Measurements from ENCODE around the gene CREBZF.

The CREBZF gene

DNA sequence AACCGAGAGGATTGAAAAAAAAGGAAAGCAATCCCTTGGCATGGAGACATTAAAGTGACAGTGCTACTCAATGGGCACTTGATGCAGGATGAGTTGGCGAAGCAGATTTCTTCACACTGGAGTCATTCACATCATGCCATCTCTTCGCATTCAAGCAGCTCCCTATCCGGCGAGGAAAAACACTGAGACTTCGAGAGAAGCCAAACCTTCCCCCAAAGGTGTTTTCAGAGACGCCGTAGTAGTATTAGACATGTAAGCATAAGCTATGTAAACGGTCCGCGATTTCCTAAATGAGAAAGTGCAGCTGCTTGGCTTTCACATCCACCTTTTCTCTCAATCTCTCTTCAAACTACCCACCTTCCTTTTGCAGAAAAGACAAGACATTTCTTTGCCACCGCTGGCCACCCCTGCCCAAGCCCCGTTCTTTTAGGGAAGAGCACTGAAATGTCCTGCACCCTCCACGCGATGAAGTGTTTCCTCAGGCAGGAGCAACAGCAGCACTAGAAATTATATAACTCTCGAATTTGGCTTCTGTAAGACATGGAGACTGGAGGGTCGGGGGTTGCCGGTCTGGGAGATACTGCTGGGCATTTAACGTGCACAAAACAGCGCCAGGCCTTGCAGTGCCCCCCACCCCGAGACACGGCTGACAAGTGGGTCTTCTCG, 37.5 kb downstream of the CREBZF start, which contains the start of gene DLG2:
DLG2 (minus strand) TSS at position 13 of the 666 bp plus-strand sequence.
- no peaks in the 10 kb centered on the region for H3K27me3 ChIP-seq (ENCODE audit: insufficient read depth, poor library complexity, severe bottlenecking)
- DNase-seq (ENCODE audit: low read depth in 1 of 2, low spot score in 1 of 2), result peak in 1 of 2 experiments; percentile 18
- TF ChIP-seq SPI1 (IDR thresholded peaks at IDR 0.05; ENCODE audit: borderline replicate concordance, low read depth), result peak; percentile 6; the same call in 1 of the 2 replicates
- no peak for TF ChIP-seq POLR2AphosphoS5 (IDR thresholded peaks at IDR 0.05; ENCODE audit: low read depth)
- TF ChIP-seq GABPA (IDR thresholded peaks at IDR 0.05; ENCODE audit: low read depth), result no peak
- H3K27ac ChIP-seq (replicated peaks), result peak within 1 kb of the TSS; percentile 49
- H3K4me3 ChIP-seq (replicated peaks; ENCODE audit: insufficient read depth, low read length), result peak within 1 kb of the TSS; percentile 87

DNA sequence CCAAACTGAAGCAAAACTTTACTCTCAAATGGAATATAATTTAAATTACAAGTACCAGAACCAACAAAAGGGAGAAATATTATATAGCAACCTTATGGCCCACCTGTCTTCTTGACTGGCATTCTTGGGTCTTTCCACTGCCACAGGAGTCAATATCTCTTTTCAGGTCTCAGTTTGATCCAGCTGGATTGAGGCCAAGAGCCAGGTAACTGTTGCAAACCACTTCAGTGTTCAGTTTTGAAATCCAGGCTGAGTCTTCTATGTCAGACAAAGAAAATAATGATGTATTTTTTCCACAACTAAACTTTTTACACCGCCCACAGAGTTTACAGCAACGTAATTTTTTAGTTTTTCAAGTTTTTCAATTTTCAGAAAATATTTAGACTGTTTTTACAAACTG, 38.4 kb downstream of the CREBZF start:
- TF ChIP-seq, protein P1, sequence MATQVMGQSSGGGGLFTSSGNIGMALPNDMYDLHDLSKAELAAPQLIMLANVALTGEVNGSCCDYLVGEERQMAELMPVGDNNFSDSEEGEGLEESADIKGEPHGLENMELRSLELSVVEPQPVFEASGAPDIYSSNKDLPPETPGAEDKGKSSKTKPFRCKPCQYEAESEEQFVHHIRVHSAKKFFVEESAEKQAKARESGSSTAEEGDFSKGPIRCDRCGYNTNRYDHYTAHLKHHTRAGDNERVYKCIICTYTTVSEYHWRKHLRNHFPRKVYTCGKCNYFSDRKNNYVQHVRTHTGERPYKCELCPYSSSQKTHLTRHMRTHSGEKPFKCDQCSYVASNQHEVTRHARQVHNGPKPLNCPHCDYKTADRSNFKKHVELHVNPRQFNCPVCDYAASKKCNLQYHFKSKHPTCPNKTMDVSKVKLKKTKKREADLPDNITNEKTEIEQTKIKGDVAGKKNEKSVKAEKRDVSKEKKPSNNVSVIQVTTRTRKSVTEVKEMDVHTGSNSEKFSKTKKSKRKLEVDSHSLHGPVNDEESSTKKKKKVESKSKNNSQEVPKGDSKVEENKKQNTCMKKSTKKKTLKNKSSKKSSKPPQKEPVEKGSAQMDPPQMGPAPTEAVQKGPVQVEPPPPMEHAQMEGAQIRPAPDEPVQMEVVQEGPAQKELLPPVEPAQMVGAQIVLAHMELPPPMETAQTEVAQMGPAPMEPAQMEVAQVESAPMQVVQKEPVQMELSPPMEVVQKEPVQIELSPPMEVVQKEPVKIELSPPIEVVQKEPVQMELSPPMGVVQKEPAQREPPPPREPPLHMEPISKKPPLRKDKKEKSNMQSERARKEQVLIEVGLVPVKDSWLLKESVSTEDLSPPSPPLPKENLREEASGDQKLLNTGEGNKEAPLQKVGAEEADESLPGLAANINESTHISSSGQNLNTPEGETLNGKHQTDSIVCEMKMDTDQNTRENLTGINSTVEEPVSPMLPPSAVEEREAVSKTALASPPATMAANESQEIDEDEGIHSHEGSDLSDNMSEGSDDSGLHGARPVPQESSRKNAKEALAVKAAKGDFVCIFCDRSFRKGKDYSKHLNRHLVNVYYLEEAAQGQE (IDR thresholded peaks at IDR 0.05; ENCODE audit: insufficient replicate concordance, low read depth), result no peak
- TF ChIP-seq GABPA (IDR thresholded peaks at IDR 0.05; ENCODE audit: low read depth) (no peak), SPI1 (IDR thresholded peaks at IDR 0.05; ENCODE audit: borderline replicate concordance, low read depth) (no peak), POLR2AphosphoS5 (IDR thresholded peaks at IDR 0.05; ENCODE audit: low read depth) (no peak)
- TF ChIP-seq, protein P2, sequence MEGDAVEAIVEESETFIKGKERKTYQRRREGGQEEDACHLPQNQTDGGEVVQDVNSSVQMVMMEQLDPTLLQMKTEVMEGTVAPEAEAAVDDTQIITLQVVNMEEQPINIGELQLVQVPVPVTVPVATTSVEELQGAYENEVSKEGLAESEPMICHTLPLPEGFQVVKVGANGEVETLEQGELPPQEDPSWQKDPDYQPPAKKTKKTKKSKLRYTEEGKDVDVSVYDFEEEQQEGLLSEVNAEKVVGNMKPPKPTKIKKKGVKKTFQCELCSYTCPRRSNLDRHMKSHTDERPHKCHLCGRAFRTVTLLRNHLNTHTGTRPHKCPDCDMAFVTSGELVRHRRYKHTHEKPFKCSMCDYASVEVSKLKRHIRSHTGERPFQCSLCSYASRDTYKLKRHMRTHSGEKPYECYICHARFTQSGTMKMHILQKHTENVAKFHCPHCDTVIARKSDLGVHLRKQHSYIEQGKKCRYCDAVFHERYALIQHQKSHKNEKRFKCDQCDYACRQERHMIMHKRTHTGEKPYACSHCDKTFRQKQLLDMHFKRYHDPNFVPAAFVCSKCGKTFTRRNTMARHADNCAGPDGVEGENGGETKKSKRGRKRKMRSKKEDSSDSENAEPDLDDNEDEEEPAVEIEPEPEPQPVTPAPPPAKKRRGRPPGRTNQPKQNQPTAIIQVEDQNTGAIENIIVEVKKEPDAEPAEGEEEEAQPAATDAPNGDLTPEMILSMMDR (IDR thresholded peaks at IDR 0.05; ENCODE audit: insufficient read depth, low read length), result no peak
- no peak overlapping the region for H3K4me3 ChIP-seq (replicated peaks; ENCODE audit: insufficient read depth, low read length)
- no peak overlapping the region for H3K27ac ChIP-seq (replicated peaks)
- DNase-seq (ENCODE audit: low read depth in 1 of 2, low spot score in 1 of 2), result no peak
- H3K27me3 ChIP-seq (ENCODE audit: insufficient read depth, poor library complexity, severe bottlenecking), result no peaks in the 10 kb centered on the region

DNA sequence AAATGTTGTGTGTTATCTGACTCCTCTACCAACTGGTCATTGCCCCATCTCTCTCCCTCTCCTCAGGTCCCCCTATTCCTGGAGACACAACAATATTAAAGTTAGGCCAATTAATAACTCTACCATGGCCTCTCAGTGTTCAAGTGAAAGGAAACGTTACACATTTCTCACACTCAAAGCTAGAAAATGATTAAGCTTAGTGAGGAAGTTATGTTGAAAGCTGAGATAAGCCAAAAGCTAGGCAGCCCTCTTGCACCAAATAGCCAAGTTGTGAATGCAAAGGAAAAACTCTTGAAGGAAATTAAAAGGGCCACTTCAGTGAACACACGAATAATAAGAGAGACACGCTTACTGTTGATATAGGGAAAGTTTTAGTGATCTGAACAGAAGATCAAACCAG, 44.7 kb downstream of the CREBZF start:
- no peak for DNase-seq (ENCODE audit: low read depth in 1 of 2, low spot score in 1 of 2)
- H3K27me3 ChIP-seq (ENCODE audit: insufficient read depth, poor library complexity, severe bottlenecking), result no peaks in the 10 kb centered on the region
- no peak overlapping the region for H3K4me3 ChIP-seq (replicated peaks; ENCODE audit: insufficient read depth, low read length)
- no peak overlapping the region for H3K27ac ChIP-seq (replicated peaks)
- no peak for TF ChIP-seq SPI1 (IDR thresholded peaks at IDR 0.05; ENCODE audit: borderline replicate concordance, low read depth)
- TF ChIP-seq, protein P2 (IDR thresholded peaks at IDR 0.05; ENCODE audit: insufficient read depth, low read length), result no peak
- no peak for TF ChIP-seq POLR2AphosphoS5 (IDR thresholded peaks at IDR 0.05; ENCODE audit: low read depth)
- TF ChIP-seq, protein P1 (IDR thresholded peaks at IDR 0.05; ENCODE audit: insufficient replicate concordance, low read depth), result no peak
- no peak for TF ChIP-seq GABPA (IDR thresholded peaks at IDR 0.05; ENCODE audit: low read depth)

DNA sequence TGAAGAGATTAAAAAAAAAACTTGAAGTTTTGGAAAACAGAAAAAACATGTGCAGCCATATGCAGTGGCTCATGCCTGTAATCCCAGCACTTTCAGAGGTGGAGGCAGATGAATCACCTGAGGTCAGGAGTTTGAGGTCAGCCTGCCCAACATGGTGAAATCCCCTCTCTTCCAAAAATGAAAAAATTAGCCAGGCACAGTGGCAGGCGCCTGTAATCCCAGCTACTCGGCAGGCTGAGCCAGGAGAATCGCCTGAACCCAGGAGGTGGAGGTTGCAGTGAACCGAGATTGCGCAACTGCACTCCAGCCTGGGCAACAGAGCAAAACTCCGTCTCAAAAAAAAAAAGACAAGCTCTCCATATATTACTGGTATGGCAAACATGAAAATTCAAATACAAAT, 45.4 kb downstream of the CREBZF start:
- Histone ChIP-seq H3K27ac (replicated peaks) (no peak overlapping the region), H3K27me3 (ENCODE audit: insufficient read depth, poor library complexity, severe bottlenecking) (no peaks in the 10 kb centered on the region), H3K4me3 (replicated peaks; ENCODE audit: insufficient read depth, low read length) (no peak overlapping the region)
- TF ChIP-seq, protein P2 (IDR thresholded peaks at IDR 0.05; ENCODE audit: insufficient read depth, low read length), result no peak
- TF ChIP-seq GABPA (IDR thresholded peaks at IDR 0.05; ENCODE audit: low read depth), result no peak
- DNase-seq (ENCODE audit: low read depth in 1 of 2, low spot score in 1 of 2), result no peak
